ENCODE measurements around the gene MPDU1. TPM values are rescaled to one million over a fixed set of nuclear protein-coding genes. Genes with fewer than 3 reads are reported as not detected.
A peak's percentile ranks its signal among the peaks of the same experiment; 100 is the strongest.

MPDU1 gene
- total and polyA plus RNA-seq, 12 donors: 65.9 to 267 (median 114) TPM

DNA sequence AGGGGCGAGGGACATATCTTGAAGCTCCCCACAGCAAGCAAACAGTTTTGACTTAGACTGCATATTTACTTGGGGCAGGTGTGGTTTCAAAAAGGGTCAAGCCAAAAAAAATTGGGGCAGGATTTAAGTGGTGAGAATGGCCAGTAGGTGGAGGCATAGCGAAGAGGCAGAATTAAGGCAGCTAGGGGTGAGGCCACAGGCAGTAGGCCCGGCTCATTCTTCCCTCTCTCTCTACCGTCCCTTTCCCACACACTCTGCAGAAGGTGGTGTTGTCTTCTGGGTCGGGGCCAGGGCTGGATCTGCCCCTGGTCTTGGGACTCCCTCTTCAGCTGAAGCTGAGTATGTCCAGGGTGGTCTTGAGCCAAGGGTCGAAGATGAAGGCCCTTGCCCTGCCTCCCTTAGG, 48.8 kb downstream of the MPDU1 start:
- H3K4me1 ChIP-seq (replicated peaks in 1 of 2): peaks cover 6% of the 10 kb centered on the region in 2 donors
- H3K36me3 ChIP-seq (replicated peaks in 1 of 2): no peaks in the 10 kb centered on the region
- no peak for TF ChIP-seq POLR2A (IDR thresholded peaks at IDR 0.05)
- TF ChIP-seq, protein P1, sequence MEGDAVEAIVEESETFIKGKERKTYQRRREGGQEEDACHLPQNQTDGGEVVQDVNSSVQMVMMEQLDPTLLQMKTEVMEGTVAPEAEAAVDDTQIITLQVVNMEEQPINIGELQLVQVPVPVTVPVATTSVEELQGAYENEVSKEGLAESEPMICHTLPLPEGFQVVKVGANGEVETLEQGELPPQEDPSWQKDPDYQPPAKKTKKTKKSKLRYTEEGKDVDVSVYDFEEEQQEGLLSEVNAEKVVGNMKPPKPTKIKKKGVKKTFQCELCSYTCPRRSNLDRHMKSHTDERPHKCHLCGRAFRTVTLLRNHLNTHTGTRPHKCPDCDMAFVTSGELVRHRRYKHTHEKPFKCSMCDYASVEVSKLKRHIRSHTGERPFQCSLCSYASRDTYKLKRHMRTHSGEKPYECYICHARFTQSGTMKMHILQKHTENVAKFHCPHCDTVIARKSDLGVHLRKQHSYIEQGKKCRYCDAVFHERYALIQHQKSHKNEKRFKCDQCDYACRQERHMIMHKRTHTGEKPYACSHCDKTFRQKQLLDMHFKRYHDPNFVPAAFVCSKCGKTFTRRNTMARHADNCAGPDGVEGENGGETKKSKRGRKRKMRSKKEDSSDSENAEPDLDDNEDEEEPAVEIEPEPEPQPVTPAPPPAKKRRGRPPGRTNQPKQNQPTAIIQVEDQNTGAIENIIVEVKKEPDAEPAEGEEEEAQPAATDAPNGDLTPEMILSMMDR (IDR thresholded peaks at IDR 0.05): peak; percentile 34 to 68 (median 61)
- H3K9me3 ChIP-seq (replicated peaks in 1 of 3): no peaks in the 10 kb centered on the region
- 41 to 49% (median 46%) methylated on average over 6 of the region's 6 CpGs for WGBS, 4 donors
- peak; percentile 43 to 69 (median 63) for DNase-seq
- intact Hi-C loops (cut with DNase I): loop anchor here (5.0 to 10.0 kb wide), 3 partner anchors 52 to 152 kb away; partner anchors contain the start of genes TP53 (in 2 of the 2) and WRAP53 (in 2 of the 2)
- H3K27me3 ChIP-seq: no peaks in the 10 kb centered on the region
- no peak overlapping the region for H3K4me3 ChIP-seq
- H3K27ac ChIP-seq: peak overlapping the region in 1 of 5 donors; percentile 32

DNA sequence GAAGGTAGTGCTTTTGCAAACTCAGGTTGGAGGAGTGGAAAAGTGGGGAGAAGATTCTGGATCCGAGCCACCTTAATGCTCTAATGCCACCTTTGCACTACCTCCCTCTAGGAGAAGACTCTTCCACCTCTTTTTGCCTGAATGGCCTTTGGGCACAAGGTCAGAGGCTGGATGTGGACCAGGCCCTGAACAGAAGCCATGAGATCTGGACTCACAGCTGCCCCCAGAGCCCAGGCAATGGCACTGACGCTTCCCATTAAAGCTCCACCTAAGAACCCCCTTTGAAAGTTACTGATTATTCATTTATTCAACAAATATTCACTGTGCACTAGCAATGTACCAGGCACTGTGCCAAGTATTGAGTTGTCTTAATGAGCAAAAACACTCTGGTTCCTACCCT, 49.4 kb downstream of the MPDU1 start:
- Histone ChIP-seq H3K4me1 (replicated peaks in 1 of 2) (peaks cover 3% of the 10 kb centered on the region in 2 donors), H3K27me3 (no peaks in the 10 kb centered on the region), H3K36me3 (replicated peaks in 1 of 2) (no peaks in the 10 kb centered on the region), H3K9me3 (replicated peaks in 1 of 3) (no peaks in the 10 kb centered on the region), H3K4me3 (no peak overlapping the region), H3K27ac (no peak overlapping the region)
- intact Hi-C loops (cut with DNase I): loop anchor here (5.0 to 10.0 kb wide), 3 partner anchors 52 to 152 kb away; partner anchors contain the start of genes TP53 (in 2 of the 2) and WRAP53 (in 2 of the 2)
- no peak for DNase-seq
- TF ChIP-seq POLR2A (IDR thresholded peaks at IDR 0.05): no peak
- TF ChIP-seq, protein P1 (IDR thresholded peaks at IDR 0.05): no peak
- WGBS, 4 donors: 68 to 86% (median 82%) methylated on average over 2 of the region's 2 CpGs

- intact Hi-C loops (cut with DNase I): loop anchor here (5.0 to 10.0 kb wide), 3 partner anchors 50 to 150 kb away; partner anchors contain the start of genes TP53 (in 2 of the 2) and WRAP53 (in 2 of the 2)
- WGBS, 4 donors: 19 to 33% (median 25%) methylated on average over 5 of the region's 5 CpGs
- DNase-seq: peak; percentile 64 to 85 (median 81)
These were observed 50.7 kb downstream of the MPDU1 start for GRCh38 chr17:7634384-7634783.

DNA sequence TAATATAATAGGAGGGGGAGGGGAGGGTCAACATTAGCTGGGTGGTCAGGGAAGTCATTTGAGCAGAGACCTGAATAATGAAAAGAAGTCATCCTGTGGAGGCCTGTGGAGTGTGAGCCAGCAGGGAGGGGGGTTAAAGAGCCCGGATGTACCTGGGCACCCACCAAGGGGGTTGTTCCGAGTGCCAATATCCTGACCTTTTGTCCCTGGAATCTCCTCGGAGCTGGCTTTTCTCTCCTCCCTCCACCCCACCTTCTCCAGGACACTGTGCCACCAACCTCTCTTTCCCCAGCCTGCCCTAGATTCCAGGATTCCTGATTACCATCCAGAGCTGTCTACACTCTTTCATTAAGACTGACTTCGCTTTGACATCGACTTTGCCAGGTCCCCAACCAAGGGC, 52.5 kb downstream of the MPDU1 start:
- no peaks in the 10 kb centered on the region for H3K36me3 ChIP-seq (replicated peaks in 1 of 2)
- intact Hi-C loops (cut with DNase I): loop anchor here (10.0 kb wide), 2 partner anchors 49 to 149 kb away; partner anchors contain the start of genes TP53 (in 1 of the 2) and WRAP53 (in 1 of the 2)
- H3K4me3 ChIP-seq: no peak overlapping the region
- 57 to 65% (median 59%) methylated on average over 5 of the region's 5 CpGs for WGBS, 4 donors
- TF ChIP-seq, protein P1 (IDR thresholded peaks at IDR 0.05): no peak
- TF ChIP-seq POLR2A (IDR thresholded peaks at IDR 0.05): no peak
- no peak overlapping the region for H3K27ac ChIP-seq
- DNase-seq: no peak
- H3K4me1 ChIP-seq (replicated peaks in 1 of 2): no peaks in the 10 kb centered on the region
- H3K9me3 ChIP-seq (replicated peaks in 1 of 3): no peaks in the 10 kb centered on the region
- H3K27me3 ChIP-seq: no peaks in the 10 kb centered on the region

More at GRCh38 chr17:7634384-7634783, 50.7 kb downstream of the MPDU1 start:
- Histone ChIP-seq H3K9me3 (replicated peaks in 1 of 3) (no peaks in the 10 kb centered on the region), H3K36me3 (replicated peaks in 1 of 2) (no peaks in the 10 kb centered on the region), H3K4me3 (no peak overlapping the region), H3K27ac (no peak overlapping the region), H3K27me3 (no peaks in the 10 kb centered on the region), H3K4me1 (replicated peaks in 1 of 2) (no peaks in the 10 kb centered on the region)
- TF ChIP-seq POLR2A (IDR thresholded peaks at IDR 0.05): no peak
- TF ChIP-seq, protein P1 (IDR thresholded peaks at IDR 0.05): peak; percentile 19 to 87 (median 68)

Small RNA genes within 50 kb of the gene (small RNA-seq; reads per million reads assigned to genes)
- gene CD68 (0 reads per million in 2 donors), gene RF00019 (0 reads per million in 2 donors), gene SNORA48 (0 reads per million in 2 donors), gene SNORD10 (0 reads per million in 2 donors)

Other genes starting within 250 kb of the MPDU1 start
- gene ACAP1, start 247.3 kb upstream of the MPDU1 start, total RNA-seq: 10 to 100 TPM in 4 of 9 donors, 1 to 10 TPM in 5; 2.9 to 54.7 (median 9.7) TPM
- 10 to 100 TPM in 2 of 3 donors, 1 to 10 TPM in 1; 2.1 to 54.1 (median 21.9) TPM for gene ACAP1, start 247.3 kb upstream of the MPDU1 start, polyA plus RNA-seq
- 10 to 100 TPM in 6 of 9 donors, 1 to 10 TPM in 3; 6.8 to 13.8 (median 11.5) TPM for gene KCTD11, start 231.7 kb upstream of the MPDU1 start, total RNA-seq
- gene KCTD11, start 231.7 kb upstream of the MPDU1 start, polyA plus RNA-seq: 1 to 10 TPM; 5.2 to 10.0 (median 7.1) TPM
- gene TMEM95, start 228.7 kb upstream of the MPDU1 start, total RNA-seq: not detected
- gene TMEM95, start 228.7 kb upstream of the MPDU1 start, polyA plus RNA-seq: not detected
- 1 to 10 TPM in 7 of 9 donors, under 1 TPM in 2; 0.06 to 8.7 (median 2.1) TPM for gene TNK1, start 202.8 kb upstream of the MPDU1 start, total RNA-seq
- 1 to 10 TPM in 2 of 3 donors, under 1 TPM in 1; 0.13 to 3.9 (median 1.6) TPM for gene TNK1, start 202.8 kb upstream of the MPDU1 start, polyA plus RNA-seq
- 10 to 100 TPM in 8 of 9 donors, 1 to 10 TPM in 1; 7.7 to 34.5 (median 27.0) TPM for gene PLSCR3, start 189.3 kb upstream of the MPDU1 start, total RNA-seq
- 10 to 100 TPM; 13.2 to 42.5 (median 32.9) TPM for gene PLSCR3, start 189.3 kb upstream of the MPDU1 start, polyA plus RNA-seq
- 100 to 1,000 TPM in 3 of 9 donors, 10 to 100 TPM in 6; 52.9 to 205 (median 92.4) TPM for gene TMEM256, start 179.8 kb upstream of the MPDU1 start, total RNA-seq
- gene TMEM256, start 179.8 kb upstream of the MPDU1 start, polyA plus RNA-seq: 100 to 1,000 TPM in 2 of 3 donors, 10 to 100 TPM in 1; 48.5 to 334 (median 254) TPM
- 10 to 100 TPM in 6 of 9 donors, 1 to 10 TPM in 3; 2.8 to 34.8 (median 14.4) TPM for gene NLGN2, start 176.0 kb upstream of the MPDU1 start, total RNA-seq
- gene NLGN2, start 176.0 kb upstream of the MPDU1 start, polyA plus RNA-seq: 10 to 100 TPM in 2 of 3 donors, 1 to 10 TPM in 1; 7.7 to 44.6 (median 28.1) TPM
- not detected for gene SPEM1, start 163.5 kb upstream of the MPDU1 start, total RNA-seq
- not detected for gene SPEM1, start 163.5 kb upstream of the MPDU1 start, polyA plus RNA-seq
- not detected for gene SPEM2, start 158.2 kb upstream of the MPDU1 start, total RNA-seq
- not detected for gene SPEM2, start 158.2 kb upstream of the MPDU1 start, polyA plus RNA-seq
- not detected for gene SPEM3, start 155.0 kb upstream of the MPDU1 start, total RNA-seq
- gene SPEM3, start 155.0 kb upstream of the MPDU1 start, polyA plus RNA-seq: not detected
- 10 to 100 TPM in 4 of 9 donors, 1 to 10 TPM in 5; 5.7 to 26.6 (median 8.8) TPM for gene TMEM102, start 148.4 kb upstream of the MPDU1 start, total RNA-seq
- 1 to 10 TPM; 2.1 to 8.7 (median 6.6) TPM for gene TMEM102, start 148.4 kb upstream of the MPDU1 start, polyA plus RNA-seq
- 10 to 100 TPM; 12.1 to 76.7 (median 23.4) TPM for gene FGF11, start 144.3 kb upstream of the MPDU1 start, total RNA-seq
- 10 to 100 TPM; 10.2 to 33.2 (median 19.2) TPM for gene FGF11, start 144.3 kb upstream of the MPDU1 start, polyA plus RNA-seq
- 10 to 100 TPM; 18.7 to 56.3 (median 37.9) TPM for gene CHRNB1, start 138.8 kb upstream of the MPDU1 start, total RNA-seq
- gene CHRNB1, start 138.8 kb upstream of the MPDU1 start, polyA plus RNA-seq: 10 to 100 TPM; 32.2 to 40.8 (median 32.9) TPM
- 100 to 1,000 TPM in 1 of 9 donors, 10 to 100 TPM in 8; 16.6 to 111 (median 75.3) TPM for gene ZBTB4, start 104.2 kb upstream of the MPDU1 start, total RNA-seq
- gene ZBTB4, start 104.2 kb upstream of the MPDU1 start, polyA plus RNA-seq: 10 to 100 TPM; 30.0 to 59.6 (median 54.6) TPM
- not detected for gene SLC35G6, start 102.4 kb upstream of the MPDU1 start, total RNA-seq
- gene SLC35G6, start 102.4 kb upstream of the MPDU1 start, polyA plus RNA-seq: under 1 TPM in 1 of 3 donors, not detected in 2; 0.24 TPM
- 100 to 1,000 TPM in 5 of 9 donors, 10 to 100 TPM in 4; 34.9 to 172 (median 117) TPM for gene POLR2A, start 99.5 kb upstream of the MPDU1 start, total RNA-seq
- gene POLR2A, start 99.5 kb upstream of the MPDU1 start, polyA plus RNA-seq: 10 to 100 TPM; 19.3 to 80.4 (median 58.7) TPM
- 100 to 1,000 TPM in 2 of 9 donors, 10 to 100 TPM in 6, 1 to 10 TPM in 1; 3.3 to 134 (median 52.8) TPM for gene TNFSF12, start 34.8 kb upstream of the MPDU1 start, total RNA-seq
- gene TNFSF12, start 34.8 kb upstream of the MPDU1 start, polyA plus RNA-seq: 10 to 100 TPM; 18.8 to 70.8 (median 65.6) TPM
- gene TNFSF13, start 25.1 kb upstream of the MPDU1 start, total RNA-seq: 10 to 100 TPM in 8 of 9 donors, under 1 TPM in 1; 1.00 to 75.2 (median 43.7) TPM
- gene TNFSF13, start 25.1 kb upstream of the MPDU1 start, polyA plus RNA-seq: 10 to 100 TPM; 19.4 to 39.1 (median 25.2) TPM
- 10 to 100 TPM; 28.4 to 55.3 (median 44.2) TPM for gene SENP3, start 21.9 kb upstream of the MPDU1 start, total RNA-seq
- gene SENP3, start 21.9 kb upstream of the MPDU1 start, polyA plus RNA-seq: 10 to 100 TPM; 29.0 to 72.4 (median 38.4) TPM
- 100 to 1,000 TPM in 6 of 9 donors, 10 to 100 TPM in 3; 19.4 to 177 (median 157) TPM for gene CD68, start 4.2 kb upstream of the MPDU1 start, total RNA-seq
- gene CD68, start 4.2 kb upstream of the MPDU1 start, polyA plus RNA-seq: 100 to 1,000 TPM in 2 of 3 donors, 10 to 100 TPM in 1; 32.3 to 207 (median 133) TPM
- gene SOX15, start 6.2 kb downstream of the MPDU1 start, total RNA-seq: 1 to 10 TPM in 1 of 9 donors, under 1 TPM in 6, not detected in 2; 0.42 to 2.0 (median 0.92) TPM
- 1 to 10 TPM in 2 of 3 donors, under 1 TPM in 1; 0.29 to 2.4 (median 1.9) TPM for gene SOX15, start 6.2 kb downstream of the MPDU1 start, polyA plus RNA-seq
- gene FXR2, start 31.0 kb downstream of the MPDU1 start, total RNA-seq: 10 to 100 TPM; 35.6 to 68.6 (median 45.5) TPM
- 10 to 100 TPM; 42.2 to 73.1 (median 42.4) TPM for gene FXR2, start 31.0 kb downstream of the MPDU1 start, polyA plus RNA-seq
- 100 to 1,000 TPM; 165 to 403 (median 233) TPM for gene SAT2, start 44.0 kb downstream of the MPDU1 start, total RNA-seq
- 100 to 1,000 TPM; 190 to 700 (median 511) TPM for gene SAT2, start 44.0 kb downstream of the MPDU1 start, polyA plus RNA-seq
- 1 to 10 TPM in 8 of 9 donors, under 1 TPM in 1; 0.30 to 2.9 (median 1.9) TPM for gene SHBG, start 46.3 kb downstream of the MPDU1 start, total RNA-seq
- 1 to 10 TPM; 1.2 to 3.8 (median 2.0) TPM for gene SHBG, start 46.3 kb downstream of the MPDU1 start, polyA plus RNA-seq
- gene ATP1B2, start 67.1 kb downstream of the MPDU1 start, total RNA-seq: 10 to 100 TPM in 5 of 9 donors, 1 to 10 TPM in 4; 1.2 to 32.6 (median 14.5) TPM
- gene ATP1B2, start 67.1 kb downstream of the MPDU1 start, polyA plus RNA-seq: 1 to 10 TPM; 7.9 to 9.2 (median 8.5) TPM
- gene TP53, start 103.6 kb downstream of the MPDU1 start, total RNA-seq: 10 to 100 TPM in 8 of 9 donors, 1 to 10 TPM in 1; 9.7 to 85.9 (median 28.3) TPM
- 10 to 100 TPM; 13.4 to 19.9 (median 17.4) TPM for gene TP53, start 103.6 kb downstream of the MPDU1 start, polyA plus RNA-seq
- 10 to 100 TPM in 1 of 9 donors, 1 to 10 TPM in 8; 3.4 to 15.3 (median 6.7) TPM for gene WRAP53, start 104.6 kb downstream of the MPDU1 start, total RNA-seq
- gene WRAP53, start 104.6 kb downstream of the MPDU1 start, polyA plus RNA-seq: 10 to 100 TPM in 2 of 3 donors, 1 to 10 TPM in 1; 4.5 to 31.0 (median 21.1) TPM
- 1 to 10 TPM in 5 of 9 donors, under 1 TPM in 3, not detected in 1; 0.26 to 1.5 (median 1.1) TPM for gene EFNB3, start 121.3 kb downstream of the MPDU1 start, total RNA-seq
- gene EFNB3, start 121.3 kb downstream of the MPDU1 start, polyA plus RNA-seq: 1 to 10 TPM in 2 of 3 donors, under 1 TPM in 1; 0.61 to 4.3 (median 1.2) TPM
- gene DNAH2, start 133.9 kb downstream of the MPDU1 start, total RNA-seq: under 1 TPM; 0.04 to 0.26 (median 0.11) TPM
- under 1 TPM; 0.02 to 0.08 (median 0.07) TPM for gene DNAH2, start 133.9 kb downstream of the MPDU1 start, polyA plus RNA-seq

Data from adrenal gland (tissue), 12 donors.